Measurements from ENCODE around the gene CNTLN.

GRCh38 chr9:17470036-17470813, 335.4 kb downstream of the CNTLN start:
- no peak for TF ChIP-seq CTCF (IDR thresholded peaks at IDR 0.05)
- no peak for TF ChIP-seq EZH2 (IDR thresholded peaks at IDR 0.05; ENCODE audit: borderline replicate concordance, insufficient read depth, low read depth, low read length, poor library complexity, severe bottlenecking)
